Activated T-cell treated with anti-CD3 and anti-CD28 coated beads for 4 hours (primary cell): Measurements from ENCODE around the gene CRISP2.

ENCODE experiments used
- DNase-seq: peaks from one replicate; pipeline ENCODE4 v3.0.0-alpha.2; 2020

Gene CRISP2

GRCh38 chr6:49653942-49654341, 59.4 kb downstream of the CRISP2 start:
- no peak for DNase-seq

- DNase-seq, result no peak
Measured at GRCh38 chr6:49653438-49653837, 59.9 kb downstream of the CRISP2 start.

- DNase-seq, result no peak
Measured at GRCh38 chr6:49651239-49651638, 62.1 kb downstream of the CRISP2 start.

- no peak for DNase-seq
Measured at GRCh38 chr6:49649988-49650387, 63.4 kb downstream of the CRISP2 start.

- no peak for DNase-seq
Measured at GRCh38 chr6:49648036-49648435, 65.3 kb downstream of the CRISP2 start.

GRCh38 chr6:49647476-49647875, 65.9 kb downstream of the CRISP2 start:
- no peak for DNase-seq

GRCh38 chr6:49646942-49647341, 66.4 kb downstream of the CRISP2 start:
- DNase-seq, result no peak

GRCh38 chr6:49646130-49646824, 67.1 kb downstream of the CRISP2 start:
- DNase-seq, result no peak

GRCh38 chr6:49645139-49645538, 68.2 kb downstream of the CRISP2 start:
- no peak for DNase-seq
